Caki2 (cell line): ENCODE data around the gene CENPL. TPM values are rescaled to one million over a fixed set of nuclear protein-coding genes. Genes with fewer than 3 reads are reported as not detected.
"Not testable (repeated sequence)": the region's sequence is repeated elsewhere in the genome, so short reads cannot be mapped to it uniquely, and the experiment has no call there.

ENCODE experiments used
- DNase-seq: peaks from one replicate; pipeline ENCODE4 v3.0.0-alpha.2; 2015; ENCODE audit warnings: low read depth
- in situ Hi-C: cut with HindIII; loops from 2 replicates; pipeline ENCODE4 v1.10.0; 2016; ENCODE audit warnings: low sequenced_read_pairs, low pct_unique_long_range_greater_than_20kb, mixed read lengths
- total RNA-seq: library from RNA; depleted of rRNA; stranded (reverse); fragments of >200 nt; shearing (Covaris generic); gene quantifications from 2 replicates; pipeline ENCODE4 v1.2.3, GENCODE V29; 2014; ENCODE audit warnings: low replicate concordance

CENPL gene
- total RNA-seq, 1 experiment from 2014 or later: 27.1 TPM

DNA sequence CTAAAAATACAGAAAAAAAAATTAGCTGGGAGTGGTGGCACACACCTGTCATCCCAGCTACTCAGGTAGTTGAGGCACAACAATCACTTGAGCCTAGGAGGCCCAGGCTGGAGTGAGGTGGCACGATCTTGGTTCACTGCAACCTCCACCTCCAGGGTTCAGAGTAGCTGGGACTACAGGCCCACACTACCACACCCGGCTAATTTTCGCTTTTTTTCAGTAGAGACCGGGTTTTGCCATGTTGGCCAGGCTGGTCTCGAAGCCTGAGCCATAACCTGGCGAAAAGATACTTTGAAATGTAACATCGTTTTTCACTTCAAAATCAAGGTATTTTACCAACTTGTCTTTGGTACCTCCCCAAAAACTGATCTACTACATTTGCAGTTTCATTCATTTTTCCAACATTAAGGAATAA, 37.1 kb upstream of the CENPL start:
- in situ Hi-C loops: no loop called here
- no peak for DNase-seq

DNA sequence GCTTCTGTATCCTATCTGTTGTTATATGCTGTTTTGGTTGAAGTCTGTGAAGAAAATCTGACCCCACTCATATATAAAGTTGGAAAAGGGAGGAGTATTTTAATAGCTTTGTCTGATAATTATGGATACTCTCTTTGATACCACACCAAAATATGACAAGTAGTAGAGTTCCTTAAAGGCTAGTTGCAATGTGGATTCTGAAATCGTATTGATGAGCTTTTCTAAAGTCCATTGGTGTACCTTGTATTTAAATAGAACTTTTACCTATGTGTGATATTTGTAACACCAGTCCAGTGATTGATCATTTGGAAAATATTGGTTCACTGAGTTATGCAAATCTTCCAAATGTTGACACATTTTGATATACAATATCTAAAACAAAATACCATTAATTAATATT, 35.4 kb upstream of the CENPL start:
- in situ Hi-C loops: no loop called here
- DNase-seq: no peak

GRCh38 chr1:173859547-173859946, 34.9 kb upstream of the CENPL start:
- in situ Hi-C loops, DNase-seq: not testable (repeated sequence)

GRCh38 chr1:173857363-173857917, 32.8 kb upstream of the CENPL start:
- DNase-seq: no peak
- in situ Hi-C loops: no loop called here

GRCh38 chr1:173856903-173857302, 32.2 kb upstream of the CENPL start:
- DNase-seq: no peak
- in situ Hi-C loops: no loop called here

- in situ Hi-C loops: no loop called here
- no peak for DNase-seq
Observed at GRCh38 chr1:173856014-173856413, 31.3 kb upstream of the CENPL start.

DNA sequence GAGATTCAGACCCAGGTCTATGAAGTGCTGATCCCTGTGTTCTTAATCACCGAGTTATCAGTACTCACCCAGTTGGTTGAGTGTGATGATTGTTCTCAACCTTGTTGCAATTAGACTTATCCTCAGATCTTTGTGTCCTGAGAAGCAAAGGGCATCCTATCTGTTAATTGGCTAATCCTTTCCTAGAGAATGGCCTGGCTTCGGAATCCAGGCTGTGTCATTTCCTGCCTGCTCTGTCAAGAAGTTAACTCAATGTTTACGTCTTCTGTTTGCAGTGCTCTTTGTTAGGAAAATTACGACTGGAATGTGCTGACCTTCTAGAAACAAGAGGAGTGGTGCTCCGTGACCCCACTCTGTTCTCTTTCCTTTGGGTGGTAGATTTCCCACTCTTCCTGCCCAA, 28.4 kb upstream of the CENPL start:
- no peak for DNase-seq
- in situ Hi-C loops: no loop called here

DNA sequence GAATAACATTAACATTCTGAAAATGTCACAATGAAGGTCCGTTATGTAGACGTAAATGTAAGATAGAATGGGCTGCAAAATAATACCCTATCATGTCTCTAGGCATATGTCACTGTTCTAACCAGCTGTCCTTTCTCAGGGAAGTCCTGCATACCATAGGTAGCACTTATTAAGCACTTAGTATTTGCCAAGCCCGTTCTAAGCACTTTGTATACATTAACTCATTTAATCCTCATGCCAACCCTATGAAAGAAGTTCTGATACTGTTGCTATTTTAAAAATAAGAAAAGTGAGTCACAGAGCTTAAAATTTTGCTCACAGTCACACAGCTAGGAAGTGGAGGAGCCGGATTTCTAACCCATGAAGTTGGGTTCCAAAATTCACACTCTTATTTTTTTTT, 27.4 kb upstream of the CENPL start:
- in situ Hi-C loops: no loop called here
- no peak for DNase-seq

DNA sequence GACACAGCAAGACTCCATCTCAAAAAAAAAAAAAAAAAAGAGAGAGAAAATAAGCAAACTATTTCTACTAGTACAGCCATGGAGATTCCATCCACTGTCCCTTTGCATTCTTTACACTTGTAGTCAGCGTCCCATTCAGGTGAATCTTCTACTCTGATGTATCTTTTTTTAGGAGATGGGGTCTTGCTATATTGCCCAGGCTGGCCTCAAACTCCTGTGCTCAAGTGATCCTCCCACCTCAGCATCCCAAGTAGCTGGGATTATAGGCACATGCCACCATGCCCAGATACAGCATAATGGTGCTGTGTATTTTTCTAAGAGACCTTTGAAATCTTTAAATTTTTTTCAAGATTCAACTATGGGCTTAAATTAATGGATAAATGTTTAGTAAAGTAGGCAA, 8.1 kb upstream of the CENPL start:
- in situ Hi-C loops: no loop called here
- no peak for DNase-seq

DNA sequence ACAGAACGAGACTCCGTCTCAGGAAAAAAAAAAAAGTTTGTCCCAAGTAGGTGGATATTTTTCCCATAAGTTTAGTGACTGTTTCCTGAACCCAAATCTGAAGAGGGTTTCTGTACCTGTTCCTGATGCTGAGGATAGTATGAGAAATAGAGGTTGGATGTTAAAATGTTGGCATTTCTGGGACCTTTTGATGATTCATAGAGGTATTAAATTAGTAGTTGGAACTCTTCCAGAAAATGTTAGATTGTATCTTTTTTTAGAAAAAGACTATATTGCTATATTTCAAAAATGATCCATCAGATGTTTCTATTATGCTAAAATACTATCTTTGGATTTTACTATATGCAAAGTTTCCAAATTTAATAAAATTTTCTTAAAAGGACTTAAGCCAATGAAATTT, 2.9 kb upstream of the CENPL start:
- in situ Hi-C loops: no loop called here
- no peak for DNase-seq

- DNase-seq: no peak
- in situ Hi-C loops: no loop called here
Observed at GRCh38 chr1:173823781-173824314, 835 bp downstream of the CENPL start.

DNA sequence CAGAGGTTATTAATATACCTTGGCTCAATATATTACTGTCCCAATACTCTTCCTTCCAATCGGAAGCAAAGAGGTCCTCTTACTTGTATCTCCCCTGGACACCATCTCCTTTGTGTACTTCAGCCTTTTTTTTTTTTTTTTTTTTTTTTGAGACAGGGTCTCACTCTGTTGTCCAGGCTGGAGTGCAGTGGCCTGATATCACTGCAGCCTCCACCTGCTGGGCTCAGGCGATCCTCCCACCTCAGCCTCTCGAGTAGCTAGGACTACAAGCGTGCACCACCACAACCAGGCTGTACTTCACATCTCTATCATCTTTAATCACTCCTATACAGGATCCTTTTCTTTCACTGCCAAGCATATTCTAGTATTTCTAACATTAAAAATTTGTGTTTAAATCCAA, 3.0 kb downstream of the CENPL start:
- DNase-seq: no peak
- in situ Hi-C loops: no loop called here

- in situ Hi-C loops: no loop called here
- DNase-seq: no peak
Observed at GRCh38 chr1:173818459-173818858, 6.2 kb downstream of the CENPL start.

DNA sequence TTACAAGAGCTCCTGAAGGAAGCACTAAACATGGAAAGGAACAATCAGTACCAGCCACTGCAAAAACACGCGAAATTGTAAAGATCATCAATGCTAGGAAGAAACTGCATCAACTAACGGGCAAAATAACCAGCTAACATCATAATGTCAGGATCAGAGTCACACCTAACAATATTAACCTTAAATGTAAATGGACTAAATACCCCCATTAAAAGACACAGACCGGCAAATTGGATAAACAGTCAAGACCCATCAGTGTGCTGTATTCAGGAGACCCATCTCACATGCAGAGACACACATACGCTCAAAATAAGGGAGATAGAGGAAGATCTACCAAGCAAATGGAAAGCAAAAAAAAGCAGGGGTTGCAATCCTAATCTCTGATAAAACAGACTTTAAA, 11.0 kb downstream of the CENPL start:
- in situ Hi-C loops, DNase-seq: not testable (repeated sequence)

- in situ Hi-C loops: no loop called here
Observed at GRCh38 chr1:173802961-173803360, 21.7 kb downstream of the CENPL start.

DNA sequence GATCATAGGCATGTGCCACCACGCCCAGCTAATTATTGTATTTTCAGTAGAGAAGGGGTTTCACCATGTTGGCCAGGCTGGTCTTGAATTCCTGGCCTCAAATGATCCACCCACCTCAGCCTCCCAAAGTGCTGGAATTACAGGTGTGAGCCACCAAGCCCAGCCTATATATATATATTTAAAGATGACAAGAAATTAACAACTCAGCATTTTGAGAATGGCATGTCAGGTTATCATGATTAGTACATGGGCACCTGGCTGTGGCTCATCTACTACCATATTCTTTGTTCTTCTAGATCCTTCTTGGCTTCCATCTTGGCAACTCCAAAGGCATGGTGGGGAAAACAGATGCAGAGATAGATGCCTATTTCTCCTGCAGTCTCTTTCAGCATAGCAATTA, 24.7 kb downstream of the CENPL start:
- in situ Hi-C loops, DNase-seq: not testable (repeated sequence)

More at GRCh38 chr1:173802961-173803360, 21.7 kb downstream of the CENPL start:
- no peak for DNase-seq

DNA sequence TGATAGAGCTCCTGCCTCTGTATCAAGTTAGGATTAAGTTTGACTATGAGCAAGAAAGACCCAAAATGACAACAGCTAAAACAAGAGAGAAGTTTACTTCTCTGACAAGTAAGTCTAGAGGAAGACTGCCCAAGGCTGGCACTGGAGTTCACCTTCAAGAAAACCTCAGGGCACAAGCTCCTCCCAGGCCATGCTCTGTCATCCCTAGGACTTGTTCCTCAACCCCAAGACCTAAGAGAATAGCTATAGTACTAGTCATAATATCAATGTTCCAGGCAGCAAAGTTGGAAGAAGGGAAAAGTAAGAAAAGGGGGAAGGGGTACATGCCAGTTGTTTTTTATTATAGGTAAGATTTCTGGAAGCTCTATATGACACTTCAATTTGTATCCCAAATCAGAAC, 26.6 kb downstream of the CENPL start:
- DNase-seq: no peak
- in situ Hi-C loops: no loop called here

DNA sequence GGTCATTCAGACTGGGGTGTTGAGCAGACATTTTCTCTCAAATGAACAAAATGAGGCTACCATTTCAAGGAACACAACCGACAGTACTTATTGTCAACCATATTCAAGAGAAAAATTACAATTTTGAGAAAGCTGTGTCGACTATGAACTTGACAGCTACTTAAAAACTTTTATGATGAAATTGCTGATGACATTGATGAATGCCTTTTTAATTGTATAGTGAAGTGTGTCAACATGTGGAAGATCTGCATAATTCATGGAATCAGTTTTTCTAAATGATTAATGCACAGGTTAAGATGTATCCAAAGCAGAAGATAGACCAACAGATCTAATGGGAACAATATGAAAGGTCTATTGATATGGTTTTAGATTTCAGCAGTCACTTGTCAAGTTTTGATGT, 34.8 kb downstream of the CENPL start:
- in situ Hi-C loops: no loop called here
- no peak for DNase-seq

- no peak for DNase-seq
- in situ Hi-C loops: no loop called here
Observed at GRCh38 chr1:173784997-173785396, 39.7 kb downstream of the CENPL start.

DNA sequence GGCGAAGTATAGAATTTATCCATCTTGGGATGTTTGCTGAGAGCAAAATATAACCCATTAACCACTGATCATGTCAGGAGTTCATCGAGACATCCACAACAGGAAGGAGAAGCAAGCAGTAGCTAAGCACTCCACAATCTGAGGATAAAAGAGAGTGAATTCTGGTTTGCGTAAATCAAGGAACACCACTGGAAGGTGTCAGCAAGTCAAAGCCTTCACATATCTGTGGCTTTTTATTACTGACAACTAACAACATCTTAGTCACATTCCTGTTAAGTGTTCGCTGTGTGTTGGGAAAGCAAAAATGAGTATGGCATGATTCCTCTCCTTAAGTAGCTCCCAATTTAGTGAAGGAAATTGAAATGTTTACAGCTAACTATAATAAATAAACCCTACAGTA, 44.7 kb downstream of the CENPL start:
- in situ Hi-C loops: no loop called here
- no peak for DNase-seq
